ENCODE data around the gene INSRR.

GRCh38 chr1:156854634-156855033, 4.3 kb downstream of the INSRR start:
- TF ChIP-seq CTCF (IDR thresholded peaks at IDR 0.05) (no peak), POLR2A (IDR thresholded peaks at IDR 0.05) (no peak), EP300 (IDR thresholded peaks at IDR 0.05) (no peak), POLR2AphosphoS5 (IDR thresholded peaks at IDR 0.05) (no peak)

Data from suprapubic skin (tissue), 4 donors.